H1 (cell line): ENCODE data around the gene ENO2. TPM values are rescaled to one million over a fixed set of nuclear protein-coding genes. Genes with fewer than 3 reads are reported as not detected.

Experiments used
- CTCF ChIA-PET: fragments of 300-600 bp; sonication (Branson Sonifier 250); formaldehyde crosslinking; loops from one replicate; lab custom pipeline; 2021; ENCODE audit not compliant: partially characterized antibody; lab: Charles Lee
- POLR2A ChIA-PET: fragments of 300-600 bp; sonication (Branson Sonifier 250); formaldehyde crosslinking; loops from one replicate; lab custom pipeline; 2021; ENCODE audit warnings: inconsistent platforms; ENCODE audit not compliant: partially characterized antibody; lab: Charles Lee
- DNase-seq, 2 experiments: peaks; one replicate each; pipeline versions ENCODE4 v3.0.0 to v3.0.0-alpha.2; 2010 to 2022; ENCODE audit warnings: low spot score in 2 of 2, low read depth in 1 of 2, mixed read lengths in 1 of 2
- FAIRE-seq: peaks from 2 replicates; lab custom pipeline; 2011; peaks lifted over from hg19 to GRCh38; lab: Jason Lieb, UNC
- H2AFZ ChIP-seq: 2 replicates; pipeline ENCODE4 v1.8.1; 2012; ENCODE audit warnings: low read length, inconsistent platforms
- H2AK5ac ChIP-seq: 2 replicates; pipeline ENCODE4 v1.6.1; 2013; ENCODE audit warnings: low read depth, low read length
- H2BK120ac ChIP-seq: replicated peaks from 2 replicates; pipeline ENCODE3; 2013; ENCODE audit warnings: low read depth, low read length, inconsistent platforms
- H2BK12ac ChIP-seq: 2 replicates; pipeline ENCODE4 v1.6.1; 2013; ENCODE audit warnings: low read depth, low read length
- H2BK15ac ChIP-seq: 2 replicates; pipeline ENCODE4 v1.6.1; 2013; ENCODE audit warnings: low read length
- H2BK20ac ChIP-seq: 2 replicates; pipeline ENCODE4 v1.6.1; 2013; ENCODE audit warnings: low read length
- H2BK5ac ChIP-seq: 2 replicates; pipeline ENCODE4 v1.6.1; 2013; ENCODE audit warnings: low read depth, low read length
- H3K14ac ChIP-seq: 2 replicates; pipeline ENCODE4 v1.6.1; 2013; ENCODE audit warnings: inconsistent platforms; ENCODE audit not compliant: insufficient read length
- H3K18ac ChIP-seq: 2 replicates; pipeline ENCODE4 v1.6.1; 2013; ENCODE audit warnings: low read length; ENCODE audit errors: extremely low read depth
- H3K23ac ChIP-seq: 2 replicates; pipeline ENCODE4 v1.6.1; 2013; ENCODE audit warnings: inconsistent platforms; ENCODE audit not compliant: insufficient read length
- H3K23me2 ChIP-seq: 2 replicates; pipeline ENCODE4 v1.6.1; 2013; ENCODE audit warnings: low read depth, low read length
- H3K27ac ChIP-seq: 2 replicates; pipeline ENCODE4 v1.6.1; 2011; ENCODE audit warnings: low read depth, low read length, inconsistent platforms
- H3K27me3 ChIP-seq, 4 experiments: replicated peaks in 1 of 4; 1 replicate in 1 of 4; 2 replicates in 3 of 4; pipeline versions ENCODE4 v1.6.1 to v1.8.1; 2011 to 2013; ENCODE audit warnings: low read length in 3 of 4, mild to moderate bottlenecking in 3 of 4, inconsistent platforms in 2 of 4, mixed read lengths in 2 of 4, moderate library complexity in 1 of 4; ENCODE audit not compliant: control insufficient read depth in 3 of 4, insufficient read depth in 3 of 4; ENCODE audit errors: extremely low read depth in 1 of 4
- H3K36me3 ChIP-seq, 4 experiments: 2 replicates each; pipeline versions ENCODE4 v1.6.1 to v1.8.1; 2011 to 2013; ENCODE audit warnings: mild to moderate bottlenecking in 4 of 4, low read length in 3 of 4, moderate library complexity in 2 of 4, control low read depth in 1 of 4, inconsistent platforms in 1 of 4; ENCODE audit not compliant: insufficient read depth in 4 of 4, control insufficient read depth in 2 of 4
- H3K4ac ChIP-seq: replicated peaks from 2 replicates; pipeline ENCODE3; 2013; ENCODE audit warnings: low read length, low read depth, mixed read lengths, inconsistent platforms; ENCODE audit not compliant: insufficient read length
- H3K4me1 ChIP-seq, 4 experiments: replicated peaks in 1 of 4; 1 replicate in 1 of 4; 2 replicates in 3 of 4; pipeline versions ENCODE4 v1.6.1 to v1.8.1; 2011 to 2013; ENCODE audit warnings: low read length in 3 of 4, inconsistent platforms in 2 of 4, mixed read lengths in 1 of 4; ENCODE audit not compliant: insufficient read depth in 4 of 4, control insufficient read depth in 3 of 4
- H3K4me2 ChIP-seq, 2 experiments: 2 replicates each; pipeline versions ENCODE4 v1.6.1 to v1.8.1; 2011 to 2013; ENCODE audit warnings: low read depth in 2 of 2, low read length in 2 of 2, control low read depth in 1 of 2, inconsistent platforms in 1 of 2, mild to moderate bottlenecking in 1 of 2; ENCODE audit not compliant: insufficient read depth in 1 of 2
- H3K4me3 ChIP-seq, 4 experiments: fragments of 200-600, 300-600 bp in 1 of 4; sonication (generic), shearing (Covaris generic), sonication (Bioruptor Twin) in 1 of 4; 2 replicates each; pipeline versions ENCODE4 v1.5.1 to v1.8.1; 2011 to 2016; ENCODE audit warnings: low read length in 4 of 4, low read depth in 3 of 4, control low read depth in 2 of 4, inconsistent platforms in 2 of 4, mild to moderate bottlenecking in 2 of 4, mixed read lengths in 1 of 4, moderate library complexity in 1 of 4; ENCODE audit not compliant: insufficient read depth in 2 of 4; ENCODE audit errors: extremely low read depth in 1 of 4
- H3K56ac ChIP-seq: replicated peaks from 2 replicates; pipeline ENCODE3; 2013; ENCODE audit warnings: low read depth, mild to moderate bottlenecking, mixed read lengths, low read length, inconsistent platforms; ENCODE audit not compliant: insufficient read length
- H3K79me1 ChIP-seq: 2 replicates; pipeline ENCODE4 v1.6.1; 2013; ENCODE audit warnings: low read depth, low read length, control low read depth
- H3K79me2 ChIP-seq, 2 experiments: 2 replicates each; pipeline versions ENCODE4 v1.6.1 to v1.8.1; 2012 to 2013; ENCODE audit warnings: low read length in 2 of 2, mild to moderate bottlenecking in 2 of 2, inconsistent platforms in 1 of 2; ENCODE audit not compliant: insufficient read depth in 2 of 2, control insufficient read depth in 1 of 2
- H3K9ac ChIP-seq, 4 experiments: replicated peaks in 1 of 4; 1 replicate in 1 of 4; 2 replicates in 3 of 4; pipeline versions ENCODE4 v1.6.1 to v1.8.1; 2011 to 2013; ENCODE audit warnings: low read depth in 3 of 4, low read length in 3 of 4, control low read depth in 2 of 4, mild to moderate bottlenecking in 2 of 4, moderate library complexity in 2 of 4, inconsistent platforms in 1 of 4; ENCODE audit errors: extremely low read depth in 1 of 4
- H3K9me3 ChIP-seq, 2 experiments: 2 replicates each; pipeline versions ENCODE4 v1.6.1 to v1.8.1; 2012 to 2013; ENCODE audit warnings: mild to moderate bottlenecking in 2 of 2, moderate library complexity in 2 of 2, control low read depth in 1 of 2, inconsistent platforms in 1 of 2, low read depth in 1 of 2, low read length in 1 of 2, mixed read lengths in 1 of 2; ENCODE audit not compliant: insufficient read depth in 2 of 2
- H4K20me1 ChIP-seq, 2 experiments: replicated peaks in 1 of 2; 2 replicates each; pipeline versions ENCODE3 to v1.8.1; 2011 to 2013; ENCODE audit warnings: inconsistent platforms in 2 of 2, low read length in 2 of 2, mild to moderate bottlenecking in 1 of 2; ENCODE audit not compliant: insufficient read depth in 2 of 2, control insufficient read depth in 1 of 2
- H4K5ac ChIP-seq: 2 replicates; pipeline ENCODE4 v1.6.1; 2013; ENCODE audit warnings: low read length, low read depth, mixed read lengths, inconsistent platforms; ENCODE audit not compliant: insufficient read length
- H4K8ac ChIP-seq: 2 replicates; pipeline ENCODE4 v1.8.0; 2013; ENCODE audit warnings: mild to moderate bottlenecking, moderate library complexity, low read length, inconsistent platforms; ENCODE audit not compliant: insufficient read depth; ENCODE audit errors: extremely low read depth
- H4K91ac ChIP-seq: replicated peaks from 2 replicates; pipeline ENCODE3; 2013; ENCODE audit warnings: low read length, mixed read lengths, inconsistent platforms; ENCODE audit not compliant: insufficient read length
- CBX5 ChIP-seq: fragments of 300-800, 300-1000 bp; sonication (generic); IDR thresholded peaks from 2 replicates; pipeline ENCODE4 v1.7.1; 2016; ENCODE audit warnings: antibody characterized with exemption, low read length, low read depth
- CHD2 ChIP-seq: IDR thresholded peaks from 2 replicates; pipeline ENCODE4 v1.6.1; 2012; ENCODE audit warnings: low read length, improper control_type of control experiment
- EGR1 ChIP-seq: IDR thresholded peaks from 2 replicates; pipeline ENCODE4 v1.6.1; 2011; ENCODE audit warnings: low read depth, low read length, borderline replicate concordance
- EZH2 ChIP-seq: fragments of 200-600 bp; sonication (generic); IDR thresholded peaks from 2 replicates; pipeline ENCODE4 v1.7.1; 2012; ENCODE audit warnings: low read depth, mild to moderate bottlenecking, moderate library complexity, low read length, inconsistent platforms; ENCODE audit not compliant: severe bottlenecking
- JUN ChIP-seq: IDR thresholded peaks from 2 replicates; pipeline ENCODE4 v1.6.1; 2011; ENCODE audit warnings: low read depth, mild to moderate bottlenecking, improper control_type of control experiment, low read length
- KDM4A ChIP-seq: IDR thresholded peaks from one replicate; pipeline ENCODE4 v1.7.1; 2012; ENCODE audit warnings: low read depth, mild to moderate bottlenecking, moderate library complexity, low read length, inconsistent platforms; ENCODE audit not compliant: severe bottlenecking
- MAFK ChIP-seq: IDR thresholded peaks from 2 replicates; pipeline ENCODE4 v1.6.1; 2012; ENCODE audit warnings: low read depth, mild to moderate bottlenecking, improper control_type of control experiment, low read length
- POLR2AphosphoS5 ChIP-seq: IDR thresholded peaks from 2 replicates; pipeline ENCODE4 v1.6.1; 2011; ENCODE audit warnings: low read depth, low read length
- RXRA ChIP-seq: IDR thresholded peaks from 2 replicates; pipeline ENCODE4 v1.6.1; 2011; ENCODE audit warnings: low read depth, mild to moderate bottlenecking, low read length, moderate library complexity; ENCODE audit not compliant: insufficient read depth
- TAF7 ChIP-seq: optimal IDR thresholded peaks from 2 replicates; pipeline ENCODE3; 2011; ENCODE audit warnings: low read depth, mild to moderate bottlenecking, inconsistent platforms, low read length, moderate library complexity, borderline replicate concordance
- ZNF274 ChIP-seq: IDR thresholded peaks from 2 replicates; pipeline ENCODE4 v1.7.0; 2012; ENCODE audit warnings: low read length, borderline replicate concordance; ENCODE audit errors: extremely low read depth
- WGBS, 2 experiments: shearing (Covaris generic) in 1 of 2; methylation state at CpG; one replicate each; pipeline versions ENCODE4 v1.1.6 to v1.1.7; 2013 to 2015; ENCODE audit warnings: low lambda C conversion rate in 2 of 2, mixed read lengths in 2 of 2, inconsistent platforms in 1 of 2, low coverage in 1 of 2, missing lambda C conversion rate in 1 of 2; ENCODE audit not compliant: insufficient replicate concordance in 2 of 2, insufficient coverage in 1 of 2, insufficient read length in 1 of 2; ENCODE audit errors: extremely low coverage in 1 of 2, missing lambda C conversion rate in 1 of 2; 5-methylcytosine and 5-hydroxymethylcytosine counted together
- polyA plus RNA-seq, 7 experiments: library from polyadenylated mRNA; depleted of rRNA in 3 of 7; stranded (reverse) in 5 of 7; unstranded in 2 of 7; fragments of >200 nt in 5 of 7; fragments of 200-250 nt in 2 of 7; gene quantifications; 1 replicate in 5 of 7; 2 replicates in 1 of 7; 4 replicates in 1 of 7; pipeline versions ENCODE4 v1.2.1 to v1.2.3, GENCODE V29; 2011 to 2013; ENCODE audit warnings: missing spikeins in 2 of 7, mixed read lengths in 2 of 7
- total RNA-seq: library from RNA; stranded (reverse); fragmentation: NEBNext Ultra II Directional; extraction: Animal tissue kit (Norgen Biotek cat#: 25700); gene quantifications from 2 replicates; pipeline ENCODE4 v1.2.1, GENCODE V29; 2021

ENO2 gene
- total and polyA plus RNA-seq, 2 of the 8 experiments (the other 6 are each of a cell fraction or from before 2014, with no cell fraction given): 92.4 to 102 TPM

DNA sequence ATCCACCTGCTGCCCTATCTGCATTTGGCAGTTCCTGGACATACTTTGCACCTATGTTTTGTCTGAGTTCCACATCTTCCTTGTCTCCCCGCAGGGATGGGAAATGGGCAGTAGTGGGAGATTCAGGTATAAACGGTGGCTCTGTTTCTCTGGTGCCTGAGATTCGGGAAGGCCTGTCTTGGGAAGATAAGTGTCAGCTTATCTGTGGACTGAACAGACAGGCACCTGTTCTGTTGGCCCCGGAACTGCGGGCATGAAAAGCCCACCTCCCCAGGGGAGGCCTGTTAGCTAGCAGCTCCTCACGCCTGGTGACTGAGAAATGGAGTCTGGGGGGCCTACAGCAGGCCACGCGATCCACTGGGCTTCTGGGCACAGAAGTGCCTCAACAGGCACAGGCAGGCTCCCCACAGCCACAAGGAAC, 50.2 kb downstream of the ENO2 start:
- 0 out of 2 replicates have a peak overlapping the region, but pooled peaks have one; percentile 68 for H2BK12ac ChIP-seq
- H3K27ac ChIP-seq: 0 out of 2 replicates have a peak overlapping the region, but pooled peaks have one; percentile 13
- H3K9me3 ChIP-seq: no peaks in the 10 kb centered on the region
- peak overlapping the region in 2 of 4 experiments; percentile 23 to 79; a peak in 3 of 8 replicates for H3K4me3 ChIP-seq
- ChIA-PET CTCF (interaction anchor here (0.6 to 12.2 kb wide), 32 partner anchors 10 to 944 kb away, joined by 3 to 277 read pairs (median 4); partner anchors contain the start of genes C12orf57, C1RL, PTPN6 and RNU7-1), POLR2A (interaction anchor here (0.5 to 44.0 kb wide), 12 partner anchors 4 to 144 kb away, joined by 3 to 1596 read pairs (median 8); partner anchors contain the start of genes ATN1, C12orf57, C1R and C1RL)
- H4K91ac ChIP-seq: no peak overlapping the region
- H3K56ac ChIP-seq: peak overlapping the region; percentile 37
- peak overlapping the region; percentile 41; the same call in 1 of the 2 replicates for H2BK15ac ChIP-seq
- no peak overlapping the region for H2BK20ac ChIP-seq
- no peak overlapping the region for H2AFZ ChIP-seq
- H4K5ac ChIP-seq: peak overlapping the region; percentile 34
- H3K14ac ChIP-seq: no peak overlapping the region
- peaks cover 6 to 31% of the 10 kb centered on the region in 2 experiments; a peak in 3 of 4 replicates for H3K79me2 ChIP-seq
- H3K9ac ChIP-seq: peak overlapping the region in 2 of 4 experiments; percentile 6 to 13; a peak in 4 of 7 replicates
- H3K4me1 ChIP-seq: peaks cover 12 to 48% (median 32%) of the 10 kb centered on the region in 4 experiments
- H3K27me3 ChIP-seq: no peaks in the 10 kb centered on the region
- no peak for DNase-seq
- TF ChIP-seq RXRA: no peak
- TF ChIP-seq MAFK: no peak
- 0 out of 2 replicates have a peak, but pooled peaks have one; percentile 16 for TF ChIP-seq EGR1
- no peak for TF ChIP-seq CBX5
- TF ChIP-seq TAF7: peak; percentile 33
- no peak for TF ChIP-seq EZH2
- no peak for TF ChIP-seq POLR2AphosphoS5
- no peak for TF ChIP-seq KDM4A
- TF ChIP-seq ZNF274: no peak
- no peak for TF ChIP-seq CHD2
- TF ChIP-seq JUN: no peak
- H4K8ac ChIP-seq: peak overlapping the region; percentile 72; the same call in 1 of the 2 replicates
- peak overlapping the region; percentile 89 for H2AK5ac ChIP-seq
- FAIRE-seq: no peak
- no peak overlapping the region for H3K23ac ChIP-seq
- WGBS, 2 experiments: 85% methylated on average over 8 of the region's 8 CpGs; no CpG with 5 or more reads in 1 of the 2 experiments
- H3K23me2 ChIP-seq: peaks cover 16% of the 10 kb centered on the region; the same call in 1 of the 2 replicates
- H2BK5ac ChIP-seq: peak overlapping the region; percentile 94
- peaks cover 2% of the 10 kb centered on the region; the same call in 1 of the 2 replicates for H3K79me1 ChIP-seq
- H3K4me2 ChIP-seq: peak overlapping the region; percentile 66 to 93
- H3K36me3 ChIP-seq: peaks cover 28 to 45% (median 32%) of the 10 kb centered on the region in 4 experiments
- no peak overlapping the region for H2BK120ac ChIP-seq
- peak overlapping the region; percentile 82 for H3K4ac ChIP-seq
- H3K18ac ChIP-seq: peak overlapping the region; percentile 76
- H4K20me1 ChIP-seq: peaks cover 2 to 4% of the 10 kb centered on the region in 2 experiments
